Naive thymus-derived CD8-positive, alpha-beta T cell (primary cell): ENCODE measurements around the gene GIMAP6. TPM values are rescaled to one million over a fixed set of nuclear protein-coding genes. Genes with fewer than 3 reads are reported as not detected.
"Not testable (repeated sequence)": the region's sequence is repeated elsewhere in the genome, so short reads cannot be mapped to it uniquely, and the experiment has no call there.

Experiments used
- ATAC-seq, 2 donors: fragments of 150-1000 bp; cut with Tn5 transposase in 1 of 2; sonication (Bioruptor Pico), chemical (Tn5 transposase) in 1 of 2; 1 replicate in 1 of 2; 2 replicates in 1 of 2; pipeline ENCODE4 v1.10.0; 2021; ENCODE audit warnings: mild to moderate bottlenecking in 2 of 2, moderate library complexity in 2 of 2
- POLR2A ChIA-PET: fragments of 350-600 bp; sonication (Branson Sonifier 250); formaldehyde crosslinking; loops from one replicate; lab custom pipeline; 2021; ENCODE audit warnings: antibody characterized with exemption; lab: Charles Lee
- DNase-seq, 10 donors: peaks; one replicate each; pipeline versions ENCODE4 v3.0.0 to v3.0.0-alpha.2; 2020 to 2022
- H3K27ac Mint-ChIP-seq, 10 donors: one replicate each; pipeline ENCODE4 v1.8.0; 2020 to 2022; ENCODE audit warnings: mild to moderate bottlenecking in 10 of 10, mixed read lengths in 10 of 10, moderate library complexity in 4 of 10, inconsistent platforms in 1 of 10
- H3K27me3 Mint-ChIP-seq, 5 donors: one replicate each; pipeline ENCODE4 v1.8.0; 2021 to 2022; ENCODE audit warnings: mixed read lengths in 5 of 5
- H3K36me3 Mint-ChIP-seq, 3 donors: one replicate each; pipeline ENCODE4 v1.8.0; 2020 to 2022; ENCODE audit warnings: mixed read lengths in 3 of 3, mild to moderate bottlenecking in 2 of 3, inconsistent platforms in 1 of 3
- H3K4me1 Mint-ChIP-seq, 4 donors: one replicate each; pipeline ENCODE4 v1.8.0; 2021 to 2022; ENCODE audit warnings: mixed read lengths in 4 of 4
- H3K4me3 Mint-ChIP-seq, 10 donors: one replicate each; pipeline ENCODE4 v1.8.0; 2020 to 2022; ENCODE audit warnings: mild to moderate bottlenecking in 10 of 10, mixed read lengths in 10 of 10, moderate library complexity in 6 of 10, inconsistent platforms in 1 of 10
- H3K9me3 Mint-ChIP-seq, 9 donors: one replicate each; pipeline ENCODE4 v1.8.0; 2020 to 2022; ENCODE audit warnings: mixed read lengths in 9 of 9, mild to moderate bottlenecking in 3 of 9, inconsistent platforms in 1 of 9, moderate library complexity in 1 of 9
- polyA plus RNA-seq, 3 donors: library from polyadenylated mRNA; unstranded; fragments of 300-500 nt; fragmentation: Illumina TruSeq; gene quantifications; one replicate each; pipeline ENCODE4 v1.2.3, GENCODE V29; 2021
- total RNA-seq, 8 experiments: library from RNA in 2 of 8; stranded (reverse) in 2 of 8; gene quantifications; one replicate each; pipeline ENCODE4 v1.2.3 and lab custom pipeline; 2021 to 2026

GIMAP6 gene
- total RNA-seq: 100 to 1,000 TPM; 213 to 216 TPM
- polyA plus RNA-seq: 100 to 1,000 TPM; 115 to 173 (median 121) TPM
- total RNA-seq (lab: John Stamatoyannopoulos, UW): 37.8 to 351 (median 96.1) reads per million in 6 experiments

GRCh38 chr7:150631866-150632864 lies at the start of gene GIMAP6:
TSS of gene GIMAP6 (minus strand) at chr7:150632385. CDS start at chr7:150630142, 2,243 bp downstream.
- ATAC-seq (peak; percentile 59 to 72), DNase-seq (peak; percentile 7 to 69 (median 32))
- H3K27me3 Mint-ChIP-seq: no peaks in the 10 kb centered on the region
- H3K27ac Mint-ChIP-seq: peak within 1 kb of the TSS; percentile 90 to 98 (median 96)
- peaks cover 41 to 87% (median 84%) of the 10 kb centered on the region in 4 donors for H3K4me1 Mint-ChIP-seq
- H3K9me3 Mint-ChIP-seq: peaks cover 3 to 49% (median 20%) of the 10 kb centered on the region in 9 donors
- H3K4me3 Mint-ChIP-seq: peak within 1 kb of the TSS; percentile 92 to 98 (median 96)
- POLR2A ChIA-PET: interaction anchor here (0.7 to 17.7 kb wide), 50 partner anchors 9 to 381 kb away, joined by 3 to 385 read pairs (median 6); partner anchors contain the start of genes GIMAP1, GIMAP2, GIMAP4 and GIMAP5
- peaks cover 31 to 53% (median 42%) of the 10 kb centered on the region in 3 donors for H3K36me3 Mint-ChIP-seq

DNA sequence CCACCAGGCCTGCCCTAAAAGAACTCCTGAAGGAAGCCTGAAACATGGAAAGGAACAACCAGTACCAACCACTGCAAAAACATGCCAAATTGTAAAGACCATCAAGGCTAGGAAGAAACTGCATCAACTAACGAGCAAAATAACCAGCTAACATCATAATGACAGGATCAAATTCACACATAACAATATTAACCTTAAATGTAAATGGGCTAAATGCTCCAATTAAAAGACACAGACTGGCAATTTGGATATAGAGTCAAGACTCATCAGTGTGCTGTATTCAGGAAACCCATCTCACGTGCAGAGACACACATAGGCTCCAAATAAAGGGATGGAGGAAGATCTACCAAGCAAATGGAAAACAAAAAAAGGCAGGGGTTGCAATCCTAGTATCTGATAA lies 48.2 kb upstream of the GIMAP6 start:
- POLR2A ChIA-PET: interaction anchor here (0.6 to 6.1 kb wide), 9 partner anchors 12 to 230 kb away, joined by 3 to 46 read pairs (median 7); partner anchors contain the start of genes GIMAP1, GIMAP6 and GIMAP8
- not testable (repeated sequence) for DNase-seq, H3K27me3 Mint-ChIP-seq, ATAC-seq
- Mint-ChIP-seq H3K4me3 (peak overlapping the region in 4 of 10 donors; percentile 20 to 58 (median 36)), H3K36me3 (peaks cover 17 to 37% (median 25%) of the 10 kb centered on the region in 3 donors), H3K27ac (peak overlapping the region in 5 of 10 donors; percentile 85 to 100 (median 88)), H3K9me3 (peaks cover 0 to 58% (median 20%) of the 10 kb centered on the region in 9 donors), H3K4me1 (peaks cover 37 to 92% (median 83%) of the 10 kb centered on the region in 4 donors)

GRCh38 chr7:150678601-150679000 lies 46.4 kb upstream of the GIMAP6 start:
- DNase-seq: peak in 3 of 10 donors; percentile 14 to 57 (median 42)
- Mint-ChIP-seq H3K27ac (peak overlapping the region; percentile 88 to 99 (median 94)), H3K9me3 (peaks cover 0 to 54% (median 20%) of the 10 kb centered on the region in 9 donors), H3K4me1 (peaks cover 28 to 83% (median 78%) of the 10 kb centered on the region in 4 donors), H3K4me3 (peak overlapping the region in 9 of 10 donors; percentile 3 to 80 (median 66)), H3K36me3 (peaks cover 17 to 37% (median 21%) of the 10 kb centered on the region in 3 donors)
- POLR2A ChIA-PET: interaction anchor here (0.7 to 6.1 kb wide), 12 partner anchors 9 to 109 kb away, joined by 3 to 61 read pairs (median 5); partner anchors contain the start of genes GIMAP1, GIMAP4 and GIMAP6
- H3K27me3 Mint-ChIP-seq, ATAC-seq: not testable (repeated sequence)

- Mint-ChIP-seq H3K9me3 (peaks cover 0 to 51% (median 20%) of the 10 kb centered on the region in 9 donors), H3K27ac (peak overlapping the region; percentile 93 to 99 (median 96)), H3K36me3 (peaks cover 14 to 36% (median 22%) of the 10 kb centered on the region in 3 donors), H3K4me3 (peak overlapping the region; percentile 61 to 84 (median 78)), H3K4me1 (peaks cover 24 to 79% (median 76%) of the 10 kb centered on the region in 4 donors)
- DNase-seq (peak in 8 of 10 donors; percentile 41 to 84 (median 60)), ATAC-seq (peak; percentile 88 to 95)
- POLR2A ChIA-PET: interaction anchor here (0.7 to 6.1 kb wide), 22 partner anchors 9 to 195 kb away, joined by 3 to 61 read pairs (median 6); partner anchors contain the start of genes GIMAP1, GIMAP2, GIMAP4 and GIMAP5
- not testable (repeated sequence) for H3K27me3 Mint-ChIP-seq
These were observed 44.7 kb upstream of the GIMAP6 start for GRCh38 chr7:150676854-150677253.

GRCh38 chr7:150676276-150676675 lies 44.1 kb upstream of the GIMAP6 start:
- H3K27ac Mint-ChIP-seq: peak overlapping the region; percentile 93 to 99 (median 96)
- not testable (repeated sequence) for H3K27me3 Mint-ChIP-seq, DNase-seq
- peaks cover 14 to 37% (median 22%) of the 10 kb centered on the region in 3 donors for H3K36me3 Mint-ChIP-seq
- ATAC-seq: peak; percentile 4 to 7
- POLR2A ChIA-PET: interaction anchor here (0.7 to 6.1 kb wide), 21 partner anchors 8 to 226 kb away, joined by 3 to 61 read pairs (median 6); partner anchors contain the start of genes GIMAP1, GIMAP2, GIMAP4 and GIMAP5
- H3K4me3 Mint-ChIP-seq: peak overlapping the region; percentile 61 to 84 (median 78)
- peaks cover 21 to 80% (median 76%) of the 10 kb centered on the region in 4 donors for H3K4me1 Mint-ChIP-seq
- peaks cover 0 to 51% (median 14%) of the 10 kb centered on the region in 9 donors for H3K9me3 Mint-ChIP-seq

DNA sequence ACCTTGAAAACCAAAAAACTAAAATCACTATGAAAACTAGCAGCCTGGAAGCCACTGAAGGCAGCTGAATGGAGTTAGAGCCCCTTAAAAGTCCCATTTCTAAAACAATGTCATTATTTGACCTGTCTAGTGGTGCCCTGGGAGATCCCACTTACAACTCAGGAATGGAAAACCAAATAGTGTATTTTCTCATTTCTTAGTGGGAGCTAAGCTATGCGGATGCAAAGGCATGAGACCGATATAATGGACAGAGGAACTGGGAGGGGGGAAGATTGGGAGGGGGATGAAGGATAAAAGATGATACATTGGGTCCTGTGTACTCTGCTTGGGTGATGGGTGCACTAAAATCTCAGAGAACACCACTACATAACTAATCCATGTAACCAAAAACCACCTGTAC lies 43.5 kb upstream of the GIMAP6 start:
- POLR2A ChIA-PET: interaction anchor here (0.7 to 6.1 kb wide), 17 partner anchors 7 to 225 kb away, joined by 3 to 61 read pairs (median 5); partner anchors contain the start of genes GIMAP1, GIMAP2, GIMAP4 and GIMAP5
- peaks cover 11 to 34% (median 18%) of the 10 kb centered on the region in 3 donors for H3K36me3 Mint-ChIP-seq
- no peak for ATAC-seq

GRCh38 chr7:150671798-150672585 lies 39.8 kb upstream of the GIMAP6 start:
- not testable (repeated sequence) for DNase-seq, ATAC-seq, H3K27me3 Mint-ChIP-seq
- Mint-ChIP-seq H3K36me3 (peaks cover 0 to 24% (median 10%) of the 10 kb centered on the region in 3 donors), H3K27ac (peak overlapping the region in 9 of 10 donors; percentile 38 to 94 (median 85)), H3K4me3 (peak overlapping the region in 4 of 10 donors; percentile 38 to 57 (median 46)), H3K9me3 (peaks cover 0 to 37% (median 10%) of the 10 kb centered on the region in 9 donors), H3K4me1 (peaks cover 27 to 86% (median 80%) of the 10 kb centered on the region in 4 donors)
- POLR2A ChIA-PET: interaction anchor here (0.9 to 10.1 kb wide), 10 partner anchors 8 to 121 kb away, joined by 3 to 122 read pairs (median 4); partner anchors contain the start of genes GIMAP1, GIMAP2, GIMAP4 and GIMAP6

More for the DNA sequence above, 43.5 kb upstream of the GIMAP6 start:
- Mint-ChIP-seq H3K9me3 (peaks cover 0 to 51% (median 10%) of the 10 kb centered on the region in 9 donors), H3K4me3 (peak overlapping the region; percentile 16 to 81 (median 61)), H3K4me1 (peaks cover 24 to 80% (median 77%) of the 10 kb centered on the region in 4 donors), H3K27ac (peak overlapping the region; percentile 91 to 99 (median 95)), H3K27me3 (no peaks in the 10 kb centered on the region)
- DNase-seq: no peak

DNA sequence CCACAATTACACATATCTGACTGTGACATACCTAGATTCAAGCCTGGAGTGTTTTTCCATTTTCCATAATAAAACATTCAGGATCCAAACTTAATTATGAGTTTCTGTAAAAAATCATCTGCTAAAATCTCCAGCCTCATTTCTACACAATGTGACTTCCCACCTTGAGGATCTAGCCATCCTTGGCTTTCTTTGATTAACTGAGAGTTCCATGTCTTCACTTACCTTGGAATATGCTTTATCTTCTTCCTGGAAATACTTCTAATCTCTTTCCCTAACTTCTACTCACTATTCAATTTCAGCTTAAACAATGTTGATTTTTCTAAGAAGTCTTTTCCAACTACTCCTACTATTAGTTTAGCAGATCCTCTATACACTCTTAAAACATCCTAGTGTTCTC lies 36.8 kb upstream of the GIMAP6 start:
- H3K27ac Mint-ChIP-seq: peak overlapping the region; percentile 94 to 100 (median 98)
- ATAC-seq (no peak), DNase-seq (no peak)
- H3K4me3 Mint-ChIP-seq: peak overlapping the region; percentile 6 to 85 (median 78)
- no peaks in the 10 kb centered on the region for H3K27me3 Mint-ChIP-seq
- peaks cover 33 to 91% (median 85%) of the 10 kb centered on the region in 4 donors for H3K4me1 Mint-ChIP-seq
- POLR2A ChIA-PET: interaction anchor here (0.6 to 10.1 kb wide), 31 partner anchors 8 to 220 kb away, joined by 3 to 122 read pairs (median 7); partner anchors contain the start of genes GIMAP1, GIMAP2, GIMAP4 and GIMAP5
- peaks cover 0 to 24% (median 10%) of the 10 kb centered on the region in 3 donors for H3K36me3 Mint-ChIP-seq
- peaks cover 0 to 37% (median 10%) of the 10 kb centered on the region in 9 donors for H3K9me3 Mint-ChIP-seq

- peaks cover 34 to 93% (median 89%) of the 10 kb centered on the region in 4 donors for H3K4me1 Mint-ChIP-seq
- POLR2A ChIA-PET: interaction anchor here (0.6 to 10.1 kb wide), 35 partner anchors 8 to 219 kb away, joined by 3 to 122 read pairs (median 7); partner anchors contain the start of genes GIMAP1, GIMAP2, GIMAP4 and GIMAP5
- DNase-seq: peak in 9 of 10 donors; percentile 41 to 86 (median 71)
- peaks cover 0 to 37% (median 10%) of the 10 kb centered on the region in 9 donors for H3K9me3 Mint-ChIP-seq
- peak overlapping the region; percentile 94 to 100 (median 98) for H3K27ac Mint-ChIP-seq
- peaks cover 0 to 24% (median 10%) of the 10 kb centered on the region in 3 donors for H3K36me3 Mint-ChIP-seq
- peak; percentile 79 to 92 for ATAC-seq
- no peaks in the 10 kb centered on the region for H3K27me3 Mint-ChIP-seq
- peak overlapping the region; percentile 60 to 85 (median 78) for H3K4me3 Mint-ChIP-seq
These were observed 36.3 kb upstream of the GIMAP6 start for GRCh38 chr7:150668472-150668911.

- no peaks in the 10 kb centered on the region for H3K27me3 Mint-ChIP-seq
- H3K4me1 Mint-ChIP-seq: peaks cover 37 to 97% (median 92%) of the 10 kb centered on the region in 4 donors
- DNase-seq (no peak), ATAC-seq (no peak)
- POLR2A ChIA-PET: interaction anchor here (0.9 to 10.1 kb wide), 21 partner anchors 9 to 217 kb away, joined by 3 to 122 read pairs (median 7); partner anchors contain the start of genes GIMAP1, GIMAP2, GIMAP4 and GIMAP5
- peak overlapping the region; percentile 94 to 100 (median 98) for H3K27ac Mint-ChIP-seq
- peak overlapping the region; percentile 4 to 76 (median 60) for H3K4me3 Mint-ChIP-seq
- H3K9me3 Mint-ChIP-seq: peaks cover 0 to 21% (median 7%) of the 10 kb centered on the region in 9 donors
- H3K36me3 Mint-ChIP-seq: peaks cover 0 to 10% (median 6%) of the 10 kb centered on the region in 3 donors
These were observed 34.2 kb upstream of the GIMAP6 start for GRCh38 chr7:150666412-150666811.
